Heart right ventricle (tissue), 16 donors: ENCODE data around the gene CFTR. TPM values are rescaled to one million over a fixed set of nuclear protein-coding genes. Genes with fewer than 3 reads are reported as not detected.

Source experiments
- ATAC-seq, 8 donors: fragments of 200-7000 bp; cut with Tn5 transposase; one replicate each; pipeline ENCODE4 v1.9.1; 2020; ENCODE audit warnings: mild to moderate bottlenecking in 8 of 8, moderate library complexity in 8 of 8, moderate number of reproducible peaks in 1 of 8
- DNase-seq, 2 donors: peaks; one replicate each; pipeline ENCODE4 v3.0.0-alpha.2; 2020
- H3K27ac ChIP-seq, 10 donors: fragments of 200-600 bp; sonication (generic) in 2 of 10; one replicate each; pipeline versions ENCODE4 v1.5.0 to v1.8.0; 2020 to 2022; ENCODE audit warnings: mild to moderate bottlenecking in 3 of 10
- H3K27me3 ChIP-seq, 7 donors: fragments of 200-600 bp; one replicate each; pipeline ENCODE4 v1.8.0; 2021 to 2022; ENCODE audit warnings: mild to moderate bottlenecking in 2 of 7
- H3K36me3 ChIP-seq, 9 donors: fragments of 200-600 bp; sonication (generic) in 1 of 9; one replicate each; pipeline versions ENCODE4 v1.5.0 to v1.8.0; 2020 to 2022; ENCODE audit warnings: mild to moderate bottlenecking in 2 of 9
- H3K4me1 ChIP-seq, 9 donors: fragments of 200-600 bp; sonication (generic) in 1 of 9; one replicate each; pipeline versions ENCODE4 v1.5.0 to v1.8.0; 2020 to 2022; ENCODE audit warnings: mild to moderate bottlenecking in 4 of 9
- H3K4me3 ChIP-seq, 10 donors: fragments of 200-600 bp; sonication (generic) in 2 of 10; one replicate each; pipeline versions ENCODE4 v1.5.0 to v1.8.0; 2020 to 2022; ENCODE audit warnings: mild to moderate bottlenecking in 7 of 10, moderate library complexity in 2 of 10
- H3K9me3 ChIP-seq, 11 donors: fragments of 200-600 bp in 10 of 11; sonication (generic) in 2 of 11; one replicate each; pipeline versions ENCODE4 v1.5.0 to v1.8.0; 2013 to 2022; ENCODE audit warnings: mild to moderate bottlenecking in 2 of 11, control low read depth in 1 of 11, moderate library complexity in 1 of 11
- CTCF ChIP-seq, 9 donors: fragments of 200-600 bp; sonication (generic) in 2 of 9; IDR thresholded peaks; one replicate each; pipeline versions ENCODE4 v1.5.0 to v1.8.0; 2021 to 2022; ENCODE audit warnings: antibody characterized with exemption in 9 of 9, mild to moderate bottlenecking in 5 of 9, moderate library complexity in 1 of 9
- WGBS, 2 donors: extraction: QIAGEN DNeasy Blood & Tissue Kit; methylation state at CpG; one replicate each; pipeline ENCODE4 v1.1.7; 2013; ENCODE audit warnings: inconsistent platforms in 1 of 2; 5-methylcytosine and 5-hydroxymethylcytosine counted together
- intact Hi-C, 10 donors: fragments of 100-400 bp; cut with DNase I; formaldehyde crosslinking; loops; one replicate each; pipeline versions ENCODE4 v1.11.1 to v1.14.2; 2022
- polyA plus RNA-seq, 2 donors: library from polyadenylated mRNA; stranded (reverse); fragments of 200-250 nt; gene quantifications; one replicate each; pipeline ENCODE4 v1.2.3, GENCODE V29; 2013
- total RNA-seq, 10 donors: library from RNA; stranded (reverse); fragmentation: NEBNext Ultra II Directional in 3 of 10; extraction: Animal tissue kit (Norgen Biotek cat#: 25700) in 3 of 10; gene quantifications; one replicate each; pipeline versions ENCODE4 v1.2.1 to v1.2.4, GENCODE V29; 2021 to 2023
- donor health status: Arrhythmogenic right ventricular cardiomyopathy.
- donor health status: ischemic (EF 13 %, LVEDD 7.1; RV severe dilation, severe dysfunction).
- donor health status: healthy with polysubstance abuse.
- donor health status: DM: no; HTN: yes; CAD: no.
- donor health status: DM: no; HTN: no; CAD: no.
- donor health status: ischemic (EF 25% LVEDD 6.9; RV normal size, moderate dysfunction).
- donor health status: ischemic (EF 25% LVEDD 5.7; RV mildly dilated, moderate dysfunction).
- donor health status: healthy.
- donor health status: DM: yes; HTN: yes; CAD: no.
- donor health status: Ischemic cardiomyopathy.
- donor health status: ischemic (EF 35%, LVEDD 5.7; RV mildly dilated, moderate dysfunction).
- donor health status: nonischemic (EF 11% LVEDD 7.7; RV severe dilation, severe dysfunction).
- donor health status: DM: yes; HTN: yes; CAD: no.
- donor health status: PGD.
- donor health status: ischemic (EF 29% LVEDD 5.4; RV normal size, mild dysfunction).
- donor health status: nonischemic (EF 23%, LVEDD 6.1; RV moderate dilation, normal function).

The CFTR gene
- total and polyA plus RNA-seq, 12 donors = 0.06 to 0.95 (median 0.25) TPM; not detected in 2

DNA sequence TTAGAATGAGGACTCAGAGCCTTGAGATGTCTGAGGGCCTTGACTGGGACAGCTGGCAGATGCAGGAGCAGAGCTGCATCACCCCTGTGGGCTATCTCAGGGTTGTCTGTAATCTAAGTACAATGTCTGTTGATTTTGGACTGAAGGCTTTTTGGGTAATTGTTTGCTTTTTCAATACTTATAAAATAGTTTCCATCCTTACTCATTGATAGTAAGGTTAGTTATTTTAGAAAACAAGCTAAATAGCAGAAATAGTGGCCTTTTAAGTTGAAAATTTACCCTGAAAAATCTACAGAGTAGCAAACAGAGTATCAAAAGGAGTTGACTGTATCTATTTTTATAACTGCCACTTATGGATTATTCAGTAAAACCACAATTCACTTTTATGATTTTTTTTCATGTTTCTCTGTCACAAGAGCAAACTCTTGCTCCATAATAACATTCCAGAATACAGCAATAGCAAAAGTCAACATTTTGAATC lies 179.7 kb downstream of the CFTR start:
- Histone ChIP-seq H3K36me3 (no peaks in the 10 kb centered on the region), H3K9me3 (no peaks in the 10 kb centered on the region), H3K27ac (no peak overlapping the region), H3K27me3 (no peaks in the 10 kb centered on the region), H3K4me1 (no peaks in the 10 kb centered on the region), H3K4me3 (no peak overlapping the region)
- ATAC-seq = no peak
- intact Hi-C loops = no loop called here
- TF ChIP-seq CTCF (IDR thresholded peaks at IDR 0.05) = no peak
- DNase-seq = no peak

- TF ChIP-seq CTCF (IDR thresholded peaks at IDR 0.05) = no peak
Observed at GRCh38 chr7:117661328-117661727, 181.5 kb downstream of the CFTR start.

GRCh38 chr7:117664047-117664446 lies 184.2 kb downstream of the CFTR start:
- Histone ChIP-seq H3K9me3 (no peaks in the 10 kb centered on the region), H3K4me1 (no peaks in the 10 kb centered on the region), H3K36me3 (no peaks in the 10 kb centered on the region), H3K27me3 (no peaks in the 10 kb centered on the region), H3K27ac (no peak overlapping the region), H3K4me3 (no peak overlapping the region)
- intact Hi-C loops = no loop called here
- TF ChIP-seq CTCF (IDR thresholded peaks at IDR 0.05) = no peak
- 82 to 85% methylated on average over 3 of the region's 3 CpGs for WGBS, 2 donors
- DNase-seq = no peak
- no peak for ATAC-seq

More at GRCh38 chr7:117661328-117661727, 181.5 kb downstream of the CFTR start:
- Histone ChIP-seq H3K4me1 (no peaks in the 10 kb centered on the region), H3K9me3 (no peaks in the 10 kb centered on the region), H3K27me3 (no peaks in the 10 kb centered on the region), H3K36me3 (no peaks in the 10 kb centered on the region), H3K4me3 (no peak overlapping the region), H3K27ac (no peak overlapping the region)
- intact Hi-C loops = no loop called here
- WGBS, 2 donors = 64 to 78% methylated on average over 2 of the region's 2 CpGs
- DNase-seq (no peak), ATAC-seq (no peak)

GRCh38 chr7:117665368-117665767 lies 185.5 kb downstream of the CFTR start:
- no peaks in the 10 kb centered on the region for H3K36me3 ChIP-seq
- H3K27ac ChIP-seq = no peak overlapping the region
- ATAC-seq = no peak
- DNase-seq = no peak
- no peaks in the 10 kb centered on the region for H3K9me3 ChIP-seq
- TF ChIP-seq CTCF (IDR thresholded peaks at IDR 0.05) = no peak
- H3K4me1 ChIP-seq = no peaks in the 10 kb centered on the region
- intact Hi-C loops = no loop called here
- H3K4me3 ChIP-seq = no peak overlapping the region
- no peaks in the 10 kb centered on the region for H3K27me3 ChIP-seq

GRCh38 chr7:117666031-117666430 lies 186.2 kb downstream of the CFTR start:
- Histone ChIP-seq H3K27ac (no peak overlapping the region), H3K4me1 (no peaks in the 10 kb centered on the region), H3K9me3 (no peaks in the 10 kb centered on the region), H3K4me3 (no peak overlapping the region), H3K27me3 (no peaks in the 10 kb centered on the region), H3K36me3 (no peaks in the 10 kb centered on the region)
- intact Hi-C loops = no loop called here
- TF ChIP-seq CTCF (IDR thresholded peaks at IDR 0.05) = no peak
- DNase-seq (no peak), ATAC-seq (no peak)
- 61 to 76% methylated on average over 1 of the region's 1 CpG for WGBS, 2 donors
